ENCODE results near the gene KLC4.
"Not testable (repeated sequence)": the region's sequence is repeated elsewhere in the genome, so short reads cannot be mapped to it uniquely, and the experiment has no call there.

Gene KLC4

GRCh38 chr6:43096451-43097097, 37.1 kb downstream of the KLC4 start:
- peak; percentile 91 for FAIRE-seq

GRCh38 chr6:43097098-43097489, 37.7 kb downstream of the KLC4 start:
- FAIRE-seq = no peak

GRCh38 chr6:43097502-43097901, 38.1 kb downstream of the KLC4 start:
- no peak for FAIRE-seq

- no peak for FAIRE-seq
These were observed 42.1 kb downstream of the KLC4 start for GRCh38 chr6:43101497-43101896.

GRCh38 chr6:43103253-43103876, 43.9 kb downstream of the KLC4 start:
- FAIRE-seq = no peak

- no peak for FAIRE-seq
These were observed 46.2 kb downstream of the KLC4 start for GRCh38 chr6:43105538-43106222.

- FAIRE-seq = no peak
These were observed 48.1 kb downstream of the KLC4 start for GRCh38 chr6:43107344-43108062.

GRCh38 chr6:43113431-43114260, 54.2 kb downstream of the KLC4 start:
- FAIRE-seq = no peak

- FAIRE-seq = no peak
These were observed 55.9 kb downstream of the KLC4 start for GRCh38 chr6:43115365-43115764.

- FAIRE-seq = not testable (repeated sequence)
These were observed 58.0 kb downstream of the KLC4 start for GRCh38 chr6:43117466-43117865.

GRCh38 chr6:43119482-43119881, 60.1 kb downstream of the KLC4 start:
- no peak for FAIRE-seq

- FAIRE-seq = no peak
These were observed 60.8 kb downstream of the KLC4 start for GRCh38 chr6:43120101-43120763.

GRCh38 chr6:43120944-43121913, 61.8 kb downstream of the KLC4 start:
- peak; percentile 69 for FAIRE-seq

GRCh38 chr6:43122146-43122545, 62.7 kb downstream of the KLC4 start:
- FAIRE-seq = no peak

- no peak for FAIRE-seq
These were observed 64.3 kb downstream of the KLC4 start for GRCh38 chr6:43123461-43124314.

- FAIRE-seq = no peak
These were observed 65.0 kb downstream of the KLC4 start for GRCh38 chr6:43124481-43124880.

Measured in A204.1 (cell line).